HFF-Myc (cell line): ENCODE measurements around the gene PLOD2.

ENCODE experiments used
- DNase-seq: peaks from one replicate; pipeline ENCODE4 v3.0.0-alpha.2; 2011; ENCODE audit warnings: low read depth; ENCODE audit errors: extremely low read depth
- H3K4me3 ChIP-seq: replicated peaks from 2 replicates; pipeline ENCODE4 v1.5.1; 2011; ENCODE audit warnings: low read depth, mild to moderate bottlenecking, control low read depth, low read length
- TF ChIP-seq, protein P1 (sequence below): IDR thresholded peaks from 2 replicates; pipeline ENCODE4 v1.5.1; 2012; ENCODE audit warnings: mild to moderate bottlenecking, low read depth, low read length, control low read depth; ENCODE audit errors: missing control alignments

Gene PLOD2

GRCh38 chr3:146148468-146148931, 12.5 kb downstream of the PLOD2 start:
- TF ChIP-seq, protein P1, sequence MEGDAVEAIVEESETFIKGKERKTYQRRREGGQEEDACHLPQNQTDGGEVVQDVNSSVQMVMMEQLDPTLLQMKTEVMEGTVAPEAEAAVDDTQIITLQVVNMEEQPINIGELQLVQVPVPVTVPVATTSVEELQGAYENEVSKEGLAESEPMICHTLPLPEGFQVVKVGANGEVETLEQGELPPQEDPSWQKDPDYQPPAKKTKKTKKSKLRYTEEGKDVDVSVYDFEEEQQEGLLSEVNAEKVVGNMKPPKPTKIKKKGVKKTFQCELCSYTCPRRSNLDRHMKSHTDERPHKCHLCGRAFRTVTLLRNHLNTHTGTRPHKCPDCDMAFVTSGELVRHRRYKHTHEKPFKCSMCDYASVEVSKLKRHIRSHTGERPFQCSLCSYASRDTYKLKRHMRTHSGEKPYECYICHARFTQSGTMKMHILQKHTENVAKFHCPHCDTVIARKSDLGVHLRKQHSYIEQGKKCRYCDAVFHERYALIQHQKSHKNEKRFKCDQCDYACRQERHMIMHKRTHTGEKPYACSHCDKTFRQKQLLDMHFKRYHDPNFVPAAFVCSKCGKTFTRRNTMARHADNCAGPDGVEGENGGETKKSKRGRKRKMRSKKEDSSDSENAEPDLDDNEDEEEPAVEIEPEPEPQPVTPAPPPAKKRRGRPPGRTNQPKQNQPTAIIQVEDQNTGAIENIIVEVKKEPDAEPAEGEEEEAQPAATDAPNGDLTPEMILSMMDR = peak; percentile 21
- H3K4me3 ChIP-seq = no peak overlapping the region
- DNase-seq = no peak

DNA sequence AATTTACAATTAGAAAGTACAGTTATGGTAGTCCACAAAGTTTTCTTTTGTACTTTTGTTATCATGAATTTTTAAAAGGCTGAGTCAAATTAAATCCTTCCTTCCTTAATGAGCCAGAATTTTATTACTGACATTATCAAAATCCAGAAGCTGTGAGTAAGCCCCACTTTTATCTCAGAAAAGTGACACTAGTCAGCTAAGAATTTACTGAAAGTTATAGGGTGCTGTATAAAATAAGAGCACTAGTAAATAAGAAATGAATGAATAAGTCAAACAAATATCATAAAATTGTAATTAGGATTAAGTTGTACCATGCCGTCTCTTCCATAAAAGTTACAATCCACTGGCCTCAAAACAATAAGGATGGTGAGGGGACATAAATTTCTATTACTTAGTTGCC, 15.3 kb downstream of the PLOD2 start:
- TF ChIP-seq, protein P1 = no peak
- no peak for DNase-seq
- H3K4me3 ChIP-seq = no peak overlapping the region

DNA sequence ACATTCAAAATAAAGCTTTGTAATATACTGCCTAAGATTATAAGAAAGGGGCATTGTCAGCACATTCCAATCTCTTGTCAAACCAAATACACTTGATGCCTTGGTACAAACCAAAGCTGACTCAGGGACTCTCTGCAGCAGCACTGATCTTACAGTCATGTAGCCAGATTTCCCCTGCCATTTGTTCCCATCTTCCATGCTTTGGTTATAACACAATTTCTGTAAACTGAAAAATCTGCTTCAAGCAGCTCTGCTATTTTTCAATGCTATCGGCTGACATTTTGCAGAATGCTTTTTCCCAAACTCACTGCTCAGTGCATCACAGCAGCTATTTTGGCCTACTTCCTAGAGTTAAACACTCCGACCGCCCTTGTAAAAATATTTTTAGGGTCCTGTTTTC, 18.2 kb downstream of the PLOD2 start:
- no peak for DNase-seq
- no peak overlapping the region for H3K4me3 ChIP-seq
- TF ChIP-seq, protein P1 = no peak

GRCh38 chr3:146139586-146140110, 21.3 kb downstream of the PLOD2 start:
- TF ChIP-seq, protein P1 = no peak
- DNase-seq = no peak
- no peak overlapping the region for H3K4me3 ChIP-seq

DNA sequence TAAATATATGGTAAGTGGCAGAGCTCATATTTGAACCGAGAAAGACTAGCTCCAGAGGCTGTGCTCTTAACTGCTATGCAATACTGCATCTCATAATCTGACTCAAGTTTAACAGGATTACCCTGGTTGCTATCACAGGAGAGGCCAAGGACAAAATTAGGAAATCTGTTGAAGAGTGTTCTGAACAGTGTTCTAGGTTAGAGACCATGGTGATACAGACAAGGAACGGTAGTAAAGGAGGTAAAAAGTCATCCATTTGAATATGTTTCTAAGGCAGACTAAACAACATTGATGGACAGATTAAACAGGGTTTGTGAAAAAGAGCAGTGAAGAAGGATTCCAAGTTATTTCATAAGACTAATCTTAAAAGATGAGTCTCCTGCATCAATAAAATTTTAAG, 22.1 kb downstream of the PLOD2 start:
- TF ChIP-seq, protein P1 = no peak
- no peak overlapping the region for H3K4me3 ChIP-seq
- DNase-seq = no peak

DNA sequence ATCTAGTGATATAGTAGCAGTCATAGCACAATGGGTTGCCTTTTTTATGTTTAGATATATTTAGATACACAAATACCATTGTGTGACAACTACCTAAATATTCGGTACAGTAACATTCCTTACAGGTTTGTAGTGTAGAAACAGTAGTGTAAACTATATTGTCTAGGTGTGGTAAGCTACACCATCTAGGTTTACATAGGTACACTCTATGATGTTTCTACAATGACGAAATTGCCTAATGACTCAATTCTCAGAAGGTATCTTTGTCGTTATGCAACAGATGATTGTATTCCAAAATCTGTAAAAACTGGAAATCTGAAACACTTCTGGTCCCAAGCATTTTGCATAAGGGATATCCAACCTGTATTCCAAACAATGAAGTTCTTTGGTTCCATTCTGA, 24.3 kb downstream of the PLOD2 start:
- TF ChIP-seq, protein P1 = no peak
- H3K4me3 ChIP-seq = no peak overlapping the region
- DNase-seq = no peak
